H1 (cell line): Measurements from ENCODE around the gene SLC23A2. TPM values are rescaled to one million over a fixed set of nuclear protein-coding genes. Genes with fewer than 3 reads are reported as not detected.

Experiments used
- KDM5A ChIP-seq: fragments of 200-600 bp; IDR thresholded peaks from 2 replicates; pipeline ENCODE4 v1.7.1; 2012; ENCODE audit warnings: mild to moderate bottlenecking, low read length, inconsistent platforms, mixed read lengths
- POLR2AphosphoS5 ChIP-seq: IDR thresholded peaks from 2 replicates; pipeline ENCODE4 v1.6.1; 2011; ENCODE audit warnings: low read depth, low read length
- RBBP5 ChIP-seq: IDR thresholded peaks from 2 replicates; pipeline ENCODE4 v1.7.1; 2012; ENCODE audit warnings: low read depth, mild to moderate bottlenecking, inconsistent platforms, low read length, moderate library complexity, borderline replicate concordance
- polyA plus RNA-seq, 7 experiments: library from polyadenylated mRNA; depleted of rRNA in 3 of 7; stranded (reverse) in 5 of 7; unstranded in 2 of 7; fragments of >200 nt in 5 of 7; fragments of 200-250 nt in 2 of 7; gene quantifications; 1 replicate in 5 of 7; 2 replicates in 1 of 7; 4 replicates in 1 of 7; pipeline versions ENCODE4 v1.2.1 to v1.2.3, GENCODE V29; 2011 to 2013; ENCODE audit warnings: missing spikeins in 2 of 7, mixed read lengths in 2 of 7
- total RNA-seq: library from RNA; stranded (reverse); fragmentation: NEBNext Ultra II Directional; extraction: Animal tissue kit (Norgen Biotek cat#: 25700); gene quantifications from 2 replicates; pipeline ENCODE4 v1.2.1, GENCODE V29; 2021

The SLC23A2 gene
- total and polyA plus RNA-seq, 2 of the 8 experiments (the other 6 are each of a cell fraction or from before 2014, with no cell fraction given) = 17.0 to 18.6 TPM

DNA sequence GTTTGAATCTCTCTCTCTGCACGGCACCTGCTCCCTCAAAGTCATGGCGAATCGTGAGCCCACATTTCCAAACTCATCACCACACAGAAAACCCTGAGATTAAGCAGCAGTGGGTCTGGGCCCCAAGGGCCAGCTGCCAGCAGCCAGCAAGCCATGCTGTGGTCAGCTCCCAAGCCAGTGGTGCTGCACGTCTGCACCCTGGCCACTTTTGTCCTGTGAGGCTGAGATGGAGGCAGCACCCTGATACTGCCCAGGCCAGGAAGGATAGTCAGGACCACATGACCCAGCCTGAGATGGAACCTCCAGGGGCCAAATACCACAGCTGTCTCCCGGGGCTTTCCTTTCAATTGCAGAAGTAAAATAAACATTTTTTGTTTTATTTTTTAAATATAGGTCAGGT lies 185.7 kb downstream of the SLC23A2 start (continued):
- TF ChIP-seq KDM5A (no peak), POLR2AphosphoS5 (no peak), RBBP5 (no peak)
- TF ChIP-seq, all 59 proteins: peak for 0
